Ascending aorta (tissue), 2 donors: Measurements from ENCODE around the gene HEPN1. TPM values are rescaled to one million over a fixed set of nuclear protein-coding genes. Genes with fewer than 3 reads are reported as not detected.

ENCODE experiments used
- DNase-seq, 2 donors: peaks; one replicate each; pipeline ENCODE4 v3.0.0-alpha.2; 2019; ENCODE audit warnings: low spot score in 2 of 2
- H3K27ac ChIP-seq, 2 donors: fragments of 200-600 bp; sonication (generic); one replicate each; pipeline ENCODE4 v1.5.1; 2016 to 2017; ENCODE audit warnings: mild to moderate bottlenecking in 1 of 2
- H3K27me3 ChIP-seq: fragments of 200-600 bp; sonication (generic); one replicate; pipeline ENCODE4 v1.5.1; 2017
- H3K36me3 ChIP-seq, 2 donors: fragments of 200-600 bp; sonication (generic); one replicate each; pipeline ENCODE4 v1.5.1; 2016
- H3K4me1 ChIP-seq, 2 donors: fragments of 200-600 bp; sonication (generic); one replicate each; pipeline ENCODE4 v1.5.1; 2016 to 2017; ENCODE audit warnings: mild to moderate bottlenecking in 1 of 2
- H3K4me3 ChIP-seq, 2 donors: fragments of 200-600 bp; sonication (generic); one replicate each; pipeline ENCODE4 v1.5.1; 2016 to 2017; ENCODE audit warnings: mild to moderate bottlenecking in 1 of 2
- H3K9me3 ChIP-seq, 2 donors: fragments of 200-600 bp; sonication (generic); one replicate each; pipeline ENCODE4 v1.5.1; 2016
- CTCF ChIP-seq, 3 experiments: fragments of 200-600 bp in 2 of 3; fragments of 450-650 bp in 1 of 3; sonication (generic) in 2 of 3; IDR thresholded peaks; one replicate each; pipeline ENCODE4 v1.5.1; 2016 to 2019; ENCODE audit warnings: antibody characterized with exemption in 3 of 3, mild to moderate bottlenecking in 1 of 3, moderate library complexity in 1 of 3
- intact Hi-C: fragments of 100-400 bp; cut with DNase I; formaldehyde crosslinking; loops from one replicate; pipeline ENCODE4 v1.15.1; 2023
- total RNA-seq: library from RNA; depleted of rRNA; stranded (reverse); fragments of >200 nt; gene quantifications from one replicate; pipeline ENCODE4 v1.1.0, GENCODE V29; 2016

HEPN1 gene
- total RNA-seq, 1 donor from 2014 or later = not detected

- H3K27ac ChIP-seq = no peak overlapping the region
- peaks cover 3 to 7% of the 10 kb centered on the region in 2 donors for H3K4me1 ChIP-seq
- H3K27me3 ChIP-seq = no peaks in the 10 kb centered on the region
- H3K36me3 ChIP-seq = no peaks in the 10 kb centered on the region
- intact Hi-C loops = no loop called here
- no peak overlapping the region for H3K4me3 ChIP-seq
- no peak for TF ChIP-seq CTCF (IDR thresholded peaks at IDR 0.05)
- DNase-seq = peak in 1 of 2 donors; percentile 45
- H3K9me3 ChIP-seq = no peaks in the 10 kb centered on the region
Measured at GRCh38 chr11:124873951-124874350, 45.1 kb upstream of the HEPN1 start.

- no peak overlapping the region for H3K4me3 ChIP-seq
- intact Hi-C loops = loop anchor here (5.0 kb wide), 1 partner anchor 78 kb away; the partner anchor contains the start of gene CCDC15
- DNase-seq = peak in 1 of 2 donors; percentile 48
- no peaks in the 10 kb centered on the region for H3K36me3 ChIP-seq
- peaks cover 3 to 7% of the 10 kb centered on the region in 2 donors for H3K4me1 ChIP-seq
- H3K27ac ChIP-seq = no peak overlapping the region
- TF ChIP-seq CTCF (IDR thresholded peaks at IDR 0.05) = no peak
- no peaks in the 10 kb centered on the region for H3K27me3 ChIP-seq
- H3K9me3 ChIP-seq = no peaks in the 10 kb centered on the region
Measured at GRCh38 chr11:124874571-124875255, 44.3 kb upstream of the HEPN1 start.

GRCh38 chr11:124875401-124875800 lies 43.6 kb upstream of the HEPN1 start:
- Histone ChIP-seq H3K27me3 (no peaks in the 10 kb centered on the region), H3K9me3 (no peaks in the 10 kb centered on the region), H3K4me1 (peaks cover 3 to 7% of the 10 kb centered on the region in 2 donors), H3K36me3 (no peaks in the 10 kb centered on the region), H3K27ac (no peak overlapping the region), H3K4me3 (no peak overlapping the region)
- TF ChIP-seq CTCF (IDR thresholded peaks at IDR 0.05) = no peak
- intact Hi-C loops = loop anchor here (5.0 kb wide), 1 partner anchor 77 kb away; the partner anchor contains the start of gene CCDC15
- peak in 1 of 2 donors; percentile 60 for DNase-seq

- TF ChIP-seq CTCF (IDR thresholded peaks at IDR 0.05) = peak; percentile 55 to 77 (median 59)
- peak overlapping the region; percentile 69 for H3K4me3 ChIP-seq
- H3K4me1 ChIP-seq = peaks cover 3 to 7% of the 10 kb centered on the region in 2 donors
- intact Hi-C loops = loop anchor here (2.0 to 5.0 kb wide), 2 partner anchors 76 to 203 kb away; partner anchors contain the start of genes CCDC15, SIAE and SPA17
- peak overlapping the region; percentile 75 to 84 for H3K27ac ChIP-seq
- H3K9me3 ChIP-seq = no peaks in the 10 kb centered on the region
- no peaks in the 10 kb centered on the region for H3K27me3 ChIP-seq
- peak; percentile 53 to 91 for DNase-seq
- H3K36me3 ChIP-seq = no peaks in the 10 kb centered on the region
Measured at GRCh38 chr11:124875943-124876817, 42.9 kb upstream of the HEPN1 start.

- H3K27ac ChIP-seq = peak overlapping the region; percentile 75 to 84
- H3K9me3 ChIP-seq = no peaks in the 10 kb centered on the region
- no peak for TF ChIP-seq CTCF (IDR thresholded peaks at IDR 0.05)
- intact Hi-C loops = loop anchor here (2.0 to 5.0 kb wide), 2 partner anchors 75 to 204 kb away; partner anchors contain the start of genes CCDC15, SIAE and SPA17
- no peaks in the 10 kb centered on the region for H3K27me3 ChIP-seq
- no peaks in the 10 kb centered on the region for H3K36me3 ChIP-seq
- peak overlapping the region; percentile 69 for H3K4me3 ChIP-seq
- no peak for DNase-seq
- peaks cover 3 to 7% of the 10 kb centered on the region in 2 donors for H3K4me1 ChIP-seq
Measured at GRCh38 chr11:124876818-124877630, 42.0 kb upstream of the HEPN1 start.
